Measurements from ENCODE around the gene RRAGB.

DNA sequence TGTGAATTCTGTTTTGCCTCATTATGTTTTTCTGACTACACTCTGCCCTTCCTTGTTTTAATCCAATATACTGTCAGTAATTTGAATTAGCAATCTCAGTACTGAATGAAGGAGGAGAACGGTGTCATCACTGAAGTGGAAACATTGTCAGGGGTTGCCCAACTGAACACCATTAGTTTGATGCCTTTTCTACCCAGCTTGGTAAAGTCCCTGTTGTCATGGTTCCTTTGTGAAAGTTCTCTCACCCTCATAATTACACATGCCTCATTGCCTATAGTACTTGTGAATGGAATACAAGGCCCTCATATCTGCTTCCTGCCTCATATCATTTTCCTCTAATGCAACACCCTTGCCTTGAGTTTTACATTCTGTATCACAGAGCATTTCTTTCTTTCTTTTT is 76.9 kb downstream of the RRAGB start:
- no peak for TF ChIP-seq CTCF (conservative IDR thresholded peaks at IDR 0.05; ENCODE audit: low read depth in 2 of 2)
- no peak for TF ChIP-seq EZH2phosphoT487 (IDR thresholded peaks at IDR 0.05; ENCODE audit: unreplicated experiment)
- TF ChIP-seq EZH2 (IDR thresholded peaks at IDR 0.05; ENCODE audit: low read depth, unreplicated experiment): no peak
- no peak for TF ChIP-seq CREB1 (CRISPR knock-in tag; IDR thresholded peaks at IDR 0.05; ENCODE audit: low read depth)
- no peak for TF ChIP-seq NANOG (IDR thresholded peaks at IDR 0.05; ENCODE audit: borderline replicate concordance)
- TF ChIP-seq POLR2AphosphoS5 (IDR thresholded peaks at IDR 0.05; ENCODE audit: low read depth): no peak
- TF ChIP-seq REST (IDR thresholded peaks at IDR 0.05; ENCODE audit: unreplicated experiment): no peak
- TF ChIP-seq, protein P1, sequence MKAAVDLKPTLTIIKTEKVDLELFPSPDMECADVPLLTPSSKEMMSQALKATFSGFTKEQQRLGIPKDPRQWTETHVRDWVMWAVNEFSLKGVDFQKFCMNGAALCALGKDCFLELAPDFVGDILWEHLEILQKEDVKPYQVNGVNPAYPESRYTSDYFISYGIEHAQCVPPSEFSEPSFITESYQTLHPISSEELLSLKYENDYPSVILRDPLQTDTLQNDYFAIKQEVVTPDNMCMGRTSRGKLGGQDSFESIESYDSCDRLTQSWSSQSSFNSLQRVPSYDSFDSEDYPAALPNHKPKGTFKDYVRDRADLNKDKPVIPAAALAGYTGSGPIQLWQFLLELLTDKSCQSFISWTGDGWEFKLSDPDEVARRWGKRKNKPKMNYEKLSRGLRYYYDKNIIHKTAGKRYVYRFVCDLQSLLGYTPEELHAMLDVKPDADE (IDR thresholded peaks at IDR 0.05): no peak
- no peak for TF ChIP-seq ZNF331 (CRISPR knock-in tag; IDR thresholded peaks at IDR 0.05; ENCODE audit: low read depth)
